A673 (cell line): Measurements from ENCODE around the gene PDE10A. TPM values are rescaled to one million over a fixed set of nuclear protein-coding genes. Genes with fewer than 3 reads are reported as not detected.
"Not testable (repeated sequence)": the region's sequence is repeated elsewhere in the genome, so short reads cannot be mapped to it uniquely, and the experiment has no call there.

ENCODE experiments used
- BruUV-seq: library from RNA; stranded (reverse); fragments of 400-500 nt; replicated peaks from 2 replicates; lab custom pipeline; 2021; lab: Mats Ljungman, UMichigan
- CTCF ChIA-PET: fragments of 300-600 bp; sonication (Branson Sonifier 250); formaldehyde crosslinking; loops from one replicate; lab custom pipeline; 2022; ENCODE audit warnings: antibody characterized with exemption; lab: Charles Lee
- POLR2A ChIA-PET: fragments of 300-600 bp; sonication (Branson Sonifier 250); formaldehyde crosslinking; loops from one replicate; lab custom pipeline; 2022; ENCODE audit warnings: antibody characterized with exemption; ENCODE audit not compliant: low non-redundant PET; lab: Charles Lee
- DNase-seq: peaks from one replicate; pipeline ENCODE4 v3.0.0-alpha.2; 2015; ENCODE audit warnings: low spot score
- H3K27ac ChIP-seq: fragments of 200-600 bp; sonication (generic); 2 replicates; pipeline ENCODE4 v1.5.1; 2016; ENCODE audit warnings: mixed run types, low read depth, mild to moderate bottlenecking, mixed read lengths, antibody characterized with exemption, low read length; ENCODE audit not compliant: poor library complexity, severe bottlenecking
- H3K27me3 ChIP-seq: fragments of 200-600 bp; sonication (generic); replicated peaks from 2 replicates; pipeline ENCODE4 v1.6.1; 2017; ENCODE audit warnings: mixed run types, low read depth, mild to moderate bottlenecking, mixed read lengths, antibody characterized with exemption, low read length; ENCODE audit not compliant: insufficient read depth, poor library complexity
- H3K36me3 ChIP-seq: fragments of 200-600 bp; sonication (generic); 2 replicates; pipeline ENCODE4 v1.6.1; 2016; ENCODE audit warnings: mixed run types, mild to moderate bottlenecking, mixed read lengths, antibody characterized with exemption, low read length; ENCODE audit not compliant: insufficient read depth, poor library complexity, severe bottlenecking
- H3K4me1 ChIP-seq: fragments of 200-600 bp; sonication (generic); 2 replicates; pipeline ENCODE4 v1.6.1; 2017; ENCODE audit warnings: mixed run types, mild to moderate bottlenecking, mixed read lengths, antibody characterized with exemption, low read length; ENCODE audit not compliant: insufficient read depth, poor library complexity, severe bottlenecking
- H3K4me3 ChIP-seq: fragments of 200-600 bp; sonication (generic); 2 replicates; pipeline ENCODE4 v1.5.1; 2016; ENCODE audit warnings: low read depth, mixed run types, mild to moderate bottlenecking, mixed read lengths, low read length; ENCODE audit not compliant: poor library complexity, severe bottlenecking
- H3K9me3 ChIP-seq: fragments of 200-600 bp; sonication (generic); 2 replicates; pipeline ENCODE4 v1.6.1; 2016; ENCODE audit warnings: mixed run types, low read depth, mild to moderate bottlenecking, mixed read lengths, antibody characterized with exemption, low read length; ENCODE audit not compliant: poor library complexity, severe bottlenecking
- CTCF ChIP-seq: fragments of 300-800, 200-600 bp; sonication (generic); conservative IDR thresholded peaks from 2 replicates; pipeline ENCODE4 v1.5.1; 2017; ENCODE audit warnings: low read depth, mild to moderate bottlenecking, antibody characterized with exemption, low read length, moderate library complexity, mixed read lengths
- EZH2 ChIP-seq: fragments of 200-600 bp; sonication (generic); IDR thresholded peaks from 2 replicates; pipeline ENCODE4 v1.6.1; 2017; ENCODE audit warnings: borderline replicate concordance, low read depth, mild to moderate bottlenecking, mixed read lengths, antibody characterized with exemption, low read length; ENCODE audit not compliant: poor library complexity, severe bottlenecking
- intact Hi-C: fragments of 100-400 bp; cut with micrococcal nuclease; formaldehyde crosslinking; loops from one replicate; pipeline ENCODE4 v1.10.0; 2022; ENCODE audit not compliant: unreplicated experiment
- total RNA-seq: library from RNA; stranded (reverse); gene quantifications from 2 replicates; pipeline ENCODE4 v1.2.3, GENCODE V29; 2021

The PDE10A gene
- total RNA-seq, 1 experiment from 2014 or later: 2.3 TPM

GRCh38 chr6:165514621-165515020, 148.4 kb downstream of the PDE10A start:
- peaks cover 4% of the 10 kb centered on the region for H3K27me3 ChIP-seq
- no peak for TF ChIP-seq EZH2
- no peak overlapping the region for H3K4me3 ChIP-seq
- no TSS peak for BruUV-seq
- POLR2A ChIA-PET: no interaction called here
- no peaks in the 10 kb centered on the region for H3K36me3 ChIP-seq
- intact Hi-C loops: no loop called here
- no peak for DNase-seq
- no peaks in the 10 kb centered on the region for H3K9me3 ChIP-seq
- CTCF ChIA-PET: no interaction called here
- H3K27ac ChIP-seq: no peak overlapping the region
- H3K4me1 ChIP-seq: no peaks in the 10 kb centered on the region

- DNase-seq: no peak
- Histone ChIP-seq H3K9me3 (no peaks in the 10 kb centered on the region), H3K27ac (no peak overlapping the region), H3K36me3 (no peaks in the 10 kb centered on the region), H3K4me1 (no peaks in the 10 kb centered on the region), H3K4me3 (no peak overlapping the region), H3K27me3 (no peaks in the 10 kb centered on the region)
- intact Hi-C loops: no loop called here
- BruUV-seq: no TSS peak
- TF ChIP-seq CTCF (no peak), EZH2 (no peak)
- CTCF ChIA-PET: no interaction called here
- POLR2A ChIA-PET: no interaction called here
Measured at GRCh38 chr6:165511807-165512206, 151.2 kb downstream of the PDE10A start.

GRCh38 chr6:165508321-165508869, 154.6 kb downstream of the PDE10A start:
- H3K9me3 ChIP-seq: no peaks in the 10 kb centered on the region
- H3K4me3 ChIP-seq: no peak overlapping the region
- POLR2A ChIA-PET: no interaction called here
- no peak for TF ChIP-seq EZH2
- H3K36me3 ChIP-seq: no peaks in the 10 kb centered on the region
- no peak for DNase-seq
- H3K4me1 ChIP-seq: no peaks in the 10 kb centered on the region
- BruUV-seq: no TSS peak
- intact Hi-C loops: no loop called here
- CTCF ChIA-PET: no interaction called here
- no peak overlapping the region for H3K27ac ChIP-seq
- H3K27me3 ChIP-seq: no peaks in the 10 kb centered on the region

GRCh38 chr6:165506657-165507056, 156.4 kb downstream of the PDE10A start:
- Histone ChIP-seq H3K4me1 (no peaks in the 10 kb centered on the region), H3K27ac (no peak overlapping the region), H3K27me3 (no peaks in the 10 kb centered on the region), H3K4me3 (no peak overlapping the region), H3K9me3 (no peaks in the 10 kb centered on the region), H3K36me3 (no peaks in the 10 kb centered on the region)
- TF ChIP-seq CTCF (no peak), EZH2 (no peak)
- intact Hi-C loops: no loop called here
- POLR2A ChIA-PET: no interaction called here
- DNase-seq: no peak
- no TSS peak for BruUV-seq
- CTCF ChIA-PET: no interaction called here

- POLR2A ChIA-PET, intact Hi-C loops: not testable (repeated sequence)
Measured at GRCh38 chr6:165500214-165500907, 162.7 kb downstream of the PDE10A start.

More at GRCh38 chr6:165500214-165500907, 162.7 kb downstream of the PDE10A start:
- H3K36me3 ChIP-seq, H3K27me3 ChIP-seq, H3K4me3 ChIP-seq, H3K27ac ChIP-seq, H3K9me3 ChIP-seq, H3K4me1 ChIP-seq, BruUV-seq, CTCF ChIA-PET, DNase-seq: not testable (repeated sequence)
